Choroid plexus epithelial cell (primary cell): Measurements from ENCODE around the gene FZD4.

Experiments used
- DNase-seq: peaks from one replicate; pipeline ENCODE4 v3.0.0-alpha.2; 2010; ENCODE audit warnings: low read depth
- H3K4me3 ChIP-seq: 2 replicates; pipeline ENCODE4 v1.5.1; 2011; ENCODE audit warnings: low read depth, mild to moderate bottlenecking, control low read depth, low read length, moderate library complexity
- TF ChIP-seq, protein P1 (sequence below): conservative IDR thresholded peaks from 2 replicates; pipeline ENCODE4 v1.5.1; 2011; ENCODE audit warnings: low read depth, mild to moderate bottlenecking, control low read depth, inconsistent platforms, low read length, moderate library complexity

Gene FZD4

DNA sequence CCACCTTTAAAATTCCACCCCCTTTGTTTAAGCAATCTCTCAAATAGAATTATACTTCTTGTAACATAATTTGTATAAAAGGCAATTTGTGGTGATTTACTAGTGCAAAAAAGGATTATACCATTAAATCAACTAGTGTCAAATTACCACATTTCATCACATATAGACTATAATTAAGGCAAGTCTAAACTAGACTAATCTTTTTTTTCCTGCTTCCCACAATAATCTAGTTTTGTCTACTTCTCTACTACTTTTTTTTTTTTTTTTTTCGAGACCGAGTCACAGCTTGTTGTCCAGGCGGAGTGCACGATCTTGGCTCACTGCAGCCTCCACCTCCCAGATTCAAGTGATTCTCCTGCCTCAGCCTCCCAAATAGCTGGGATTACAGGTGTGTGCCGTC is 36.1 kb upstream of the FZD4 start:
- TF ChIP-seq, protein P1, sequence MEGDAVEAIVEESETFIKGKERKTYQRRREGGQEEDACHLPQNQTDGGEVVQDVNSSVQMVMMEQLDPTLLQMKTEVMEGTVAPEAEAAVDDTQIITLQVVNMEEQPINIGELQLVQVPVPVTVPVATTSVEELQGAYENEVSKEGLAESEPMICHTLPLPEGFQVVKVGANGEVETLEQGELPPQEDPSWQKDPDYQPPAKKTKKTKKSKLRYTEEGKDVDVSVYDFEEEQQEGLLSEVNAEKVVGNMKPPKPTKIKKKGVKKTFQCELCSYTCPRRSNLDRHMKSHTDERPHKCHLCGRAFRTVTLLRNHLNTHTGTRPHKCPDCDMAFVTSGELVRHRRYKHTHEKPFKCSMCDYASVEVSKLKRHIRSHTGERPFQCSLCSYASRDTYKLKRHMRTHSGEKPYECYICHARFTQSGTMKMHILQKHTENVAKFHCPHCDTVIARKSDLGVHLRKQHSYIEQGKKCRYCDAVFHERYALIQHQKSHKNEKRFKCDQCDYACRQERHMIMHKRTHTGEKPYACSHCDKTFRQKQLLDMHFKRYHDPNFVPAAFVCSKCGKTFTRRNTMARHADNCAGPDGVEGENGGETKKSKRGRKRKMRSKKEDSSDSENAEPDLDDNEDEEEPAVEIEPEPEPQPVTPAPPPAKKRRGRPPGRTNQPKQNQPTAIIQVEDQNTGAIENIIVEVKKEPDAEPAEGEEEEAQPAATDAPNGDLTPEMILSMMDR = no peak
- no peak overlapping the region for H3K4me3 ChIP-seq
- no peak for DNase-seq

DNA sequence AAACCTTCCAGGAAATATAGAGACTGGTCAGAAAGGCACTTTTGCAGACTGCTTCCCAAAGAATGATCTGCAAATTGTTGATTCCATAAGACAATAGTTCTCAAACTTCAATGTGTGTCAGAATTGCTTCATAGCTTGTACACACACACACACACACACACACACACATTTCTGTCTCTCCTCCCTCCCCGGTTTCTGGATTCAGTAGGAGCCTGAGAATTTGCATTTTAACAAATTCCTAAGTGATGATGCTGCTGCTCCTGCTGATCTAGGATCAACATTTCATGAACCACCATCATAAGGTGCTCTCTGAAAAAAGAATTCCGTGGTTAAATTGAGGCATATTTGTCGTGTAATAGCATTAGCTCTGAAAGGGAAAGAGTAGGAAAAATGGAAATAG is 35.3 kb upstream of the FZD4 start:
- TF ChIP-seq, protein P1 = no peak
- no peak overlapping the region for H3K4me3 ChIP-seq
- DNase-seq = peak; percentile 95

DNA sequence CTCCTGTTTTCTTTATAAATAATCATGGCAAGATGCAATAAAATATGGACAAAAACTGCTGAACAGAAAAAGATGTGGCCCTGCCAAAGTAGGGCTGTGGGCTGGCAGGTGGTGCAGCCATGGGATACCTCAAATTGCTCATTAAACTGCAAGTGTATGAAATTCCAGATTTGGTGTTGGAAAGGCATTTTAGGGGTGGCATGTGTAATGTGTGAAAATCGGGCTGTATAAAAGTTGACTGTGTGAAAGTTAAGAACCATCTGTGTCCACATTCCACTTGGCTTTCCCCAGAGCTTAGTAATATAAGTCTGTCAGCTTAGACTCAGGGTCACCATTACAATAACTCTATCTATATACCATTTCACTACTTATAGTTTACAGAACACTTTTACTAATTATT is 34.8 kb upstream of the FZD4 start:
- no peak overlapping the region for H3K4me3 ChIP-seq
- TF ChIP-seq, protein P1 = no peak
- DNase-seq = peak; percentile 56

DNA sequence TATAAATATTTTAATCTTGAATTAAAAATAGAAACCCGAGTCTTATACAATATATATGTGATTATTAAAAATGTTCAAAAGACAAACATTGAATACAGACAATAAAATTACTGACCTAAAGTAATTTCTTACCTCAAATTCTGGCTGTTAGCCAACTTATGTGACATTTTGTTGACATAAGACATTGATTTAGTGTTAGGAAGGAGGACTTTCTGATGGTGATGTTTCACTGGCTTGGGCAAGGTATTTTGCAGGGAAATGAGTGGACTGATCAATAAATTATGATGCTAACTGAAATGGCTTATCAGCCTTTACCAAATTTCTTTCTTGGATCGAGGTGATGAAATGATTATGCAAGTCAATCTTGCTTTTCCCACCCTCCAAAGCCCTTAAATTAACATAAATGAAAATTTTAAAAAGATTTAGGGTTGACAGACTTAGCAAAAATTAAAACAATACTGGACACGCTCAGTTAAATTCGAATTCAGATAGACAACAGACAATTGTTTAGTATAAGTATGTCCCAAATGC is 33.2 kb upstream of the FZD4 start:
- TF ChIP-seq, protein P1 = no peak

DNA sequence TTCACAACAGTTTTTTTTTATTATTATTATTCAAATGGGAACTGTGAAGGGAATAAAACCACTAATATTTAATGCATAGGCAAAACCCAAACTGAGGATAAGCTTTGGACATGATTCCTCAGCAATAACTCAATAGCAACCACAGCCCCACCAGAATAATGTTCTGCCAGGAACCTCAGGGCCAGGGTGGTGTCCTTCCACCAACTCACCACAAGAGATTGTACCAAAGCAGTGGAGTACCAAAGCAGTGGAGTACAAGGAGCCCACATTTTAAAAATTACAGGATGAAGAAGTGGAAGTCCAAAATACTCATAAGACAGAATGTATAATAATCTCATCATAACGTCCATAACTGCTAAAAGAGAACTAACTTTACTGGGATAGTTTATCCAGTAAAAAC is 32.5 kb upstream of the FZD4 start:
- TF ChIP-seq, protein P1 = no peak
- DNase-seq = no peak
- H3K4me3 ChIP-seq = no peak overlapping the region

More for the DNA sequence above, 33.2 kb upstream of the FZD4 start:
- no peak overlapping the region for H3K4me3 ChIP-seq
- DNase-seq = no peak

DNA sequence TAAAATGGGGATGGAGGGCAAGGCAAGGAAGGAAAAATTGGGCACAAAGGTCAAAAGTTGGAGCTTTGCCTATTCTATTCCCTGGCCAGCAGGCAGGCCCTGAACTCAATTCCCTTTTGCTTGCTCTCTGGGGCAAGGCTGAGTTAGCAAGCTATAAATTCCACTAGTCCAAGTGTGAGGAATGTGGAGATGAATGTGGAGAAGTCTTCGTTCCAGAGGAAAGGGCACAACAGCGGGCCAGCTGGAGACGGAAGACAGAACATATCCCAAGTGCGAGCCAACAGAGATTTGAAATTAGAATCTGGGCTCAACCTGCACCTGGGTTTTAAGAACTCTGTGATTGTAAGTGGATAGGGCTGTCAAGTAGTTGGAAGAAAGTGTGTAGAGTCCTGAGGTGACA is 29.5 kb upstream of the FZD4 start:
- no peak for DNase-seq
- no peak overlapping the region for H3K4me3 ChIP-seq
- TF ChIP-seq, protein P1 = no peak

DNA sequence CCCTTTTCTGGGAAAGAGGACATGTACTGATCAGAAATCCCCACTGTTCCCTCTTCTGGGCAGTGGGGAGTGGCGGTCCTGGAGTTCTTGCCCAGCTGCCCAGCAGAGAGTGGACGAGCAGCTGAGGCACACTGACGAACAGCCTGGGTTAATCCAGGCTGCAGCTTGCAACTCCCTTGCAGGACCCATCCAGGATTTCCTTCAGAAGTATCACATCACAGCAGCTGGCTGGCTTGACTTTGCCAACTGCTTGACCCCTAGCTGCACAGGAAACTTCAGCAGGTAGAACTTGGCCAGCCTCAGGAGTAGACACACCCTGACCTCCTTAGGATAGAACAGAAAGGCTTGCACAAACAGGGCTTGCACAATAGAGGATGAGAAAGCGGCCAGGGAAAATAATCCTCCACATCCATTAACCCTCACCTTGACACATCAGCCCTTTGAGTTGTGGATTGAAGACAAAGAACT is 27.9 kb upstream of the FZD4 start:
- peak; percentile 20 for DNase-seq
- H3K4me3 ChIP-seq = no peak overlapping the region
- TF ChIP-seq, protein P1 = no peak
